ENCODE results near the gene MBP. TPM values are rescaled to one million over a fixed set of nuclear protein-coding genes. Genes with fewer than 3 reads are reported as not detected.
A peak's percentile ranks its signal among the peaks of the same experiment; 100 is the strongest.

The MBP gene
- total RNA-seq, 1 experiment from 2014 or later, result 0.24 TPM

DNA sequence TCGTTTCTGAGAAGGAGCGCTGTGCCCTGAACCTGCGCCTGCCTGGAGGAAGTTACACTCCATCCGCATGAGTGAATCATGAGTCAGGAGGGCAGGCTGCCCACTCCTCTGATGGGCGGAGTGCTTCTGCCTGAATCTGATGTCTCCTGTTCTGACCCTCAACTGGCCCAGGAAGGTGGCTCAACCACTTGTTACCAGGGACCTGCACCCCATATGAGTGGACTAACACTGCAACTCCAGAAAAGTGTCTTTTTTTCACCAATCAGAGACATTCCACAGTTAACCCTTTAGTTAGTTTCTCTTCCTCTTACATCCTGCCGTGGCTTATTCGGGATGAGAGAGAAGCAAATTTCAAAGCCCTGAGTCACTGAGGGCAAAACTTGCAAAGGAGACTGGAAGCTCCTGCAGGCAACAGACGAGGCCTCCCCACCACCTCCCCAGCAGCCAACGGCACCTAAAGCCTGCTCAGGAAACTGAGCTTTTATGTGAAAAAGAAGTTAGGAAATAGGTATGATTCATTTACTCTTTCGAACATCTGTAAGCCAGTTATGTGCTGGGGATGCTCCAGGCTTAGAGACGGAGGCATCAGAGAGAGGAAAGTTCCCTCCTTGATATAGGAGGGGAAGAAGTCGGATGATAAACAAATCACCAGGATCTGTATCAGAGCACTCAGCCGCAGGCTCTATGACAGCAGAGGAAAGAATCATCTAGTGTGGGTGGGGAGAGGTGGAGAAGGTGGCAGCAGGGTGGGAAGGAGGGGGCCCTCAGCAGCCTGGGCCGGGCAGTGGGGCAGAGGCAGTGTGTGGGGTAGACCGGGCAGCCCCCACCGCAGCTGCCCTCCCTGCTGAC is 30.9 kb downstream of the MBP start:
- DNase-seq (ENCODE audit: low read depth), result peak; percentile 100

- DNase-seq (ENCODE audit: low read depth), result no peak
Measured at GRCh38 chr18:77100751-77101355, 31.7 kb downstream of the MBP start.

DNA sequence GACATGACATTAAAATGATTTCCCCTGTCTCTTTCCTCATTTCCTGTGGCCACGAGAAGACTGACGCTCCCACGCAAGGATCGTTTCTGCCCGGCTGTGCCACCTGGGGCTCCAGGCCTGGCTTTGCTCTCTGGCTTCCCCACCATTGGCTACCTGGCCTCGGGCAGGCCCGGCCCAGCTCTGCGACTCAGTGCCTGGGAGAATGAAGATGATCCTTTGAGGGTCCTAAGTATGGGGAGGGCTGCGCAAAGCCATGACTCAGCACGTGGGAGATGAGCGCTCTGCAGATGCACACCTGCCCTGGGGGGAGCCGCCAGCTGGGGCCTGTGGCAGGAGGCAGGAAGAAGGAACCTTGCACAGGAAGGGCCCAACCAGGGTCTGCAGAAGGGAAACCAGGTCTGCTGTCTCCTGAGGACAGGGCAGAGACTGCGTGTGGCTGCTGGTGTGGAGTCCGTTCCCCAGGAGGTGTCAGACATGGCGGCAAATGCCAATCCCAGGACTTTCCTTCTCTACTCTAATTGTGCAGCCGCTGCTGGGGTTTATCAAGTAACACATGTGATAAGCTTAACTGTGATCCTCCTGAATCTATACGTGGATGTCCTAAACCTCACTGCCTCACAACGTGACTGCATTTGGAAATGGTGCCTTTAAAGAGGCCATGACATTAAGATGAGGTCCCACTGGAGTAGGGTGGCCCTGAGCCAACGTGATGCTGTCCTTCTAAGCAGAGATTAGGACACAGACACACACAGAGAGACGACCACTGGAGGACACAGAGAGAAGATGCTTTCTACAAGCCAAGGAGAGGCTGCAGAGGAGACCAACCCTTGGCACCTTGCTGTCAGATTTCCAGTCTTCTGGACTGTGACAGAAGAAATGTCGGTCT is 32.9 kb downstream of the MBP start:
- DNase-seq (ENCODE audit: low read depth), result no peak

GRCh38 chr18:77098538-77099174 is 33.9 kb downstream of the MBP start:
- DNase-seq (ENCODE audit: low read depth), result no peak

DNA sequence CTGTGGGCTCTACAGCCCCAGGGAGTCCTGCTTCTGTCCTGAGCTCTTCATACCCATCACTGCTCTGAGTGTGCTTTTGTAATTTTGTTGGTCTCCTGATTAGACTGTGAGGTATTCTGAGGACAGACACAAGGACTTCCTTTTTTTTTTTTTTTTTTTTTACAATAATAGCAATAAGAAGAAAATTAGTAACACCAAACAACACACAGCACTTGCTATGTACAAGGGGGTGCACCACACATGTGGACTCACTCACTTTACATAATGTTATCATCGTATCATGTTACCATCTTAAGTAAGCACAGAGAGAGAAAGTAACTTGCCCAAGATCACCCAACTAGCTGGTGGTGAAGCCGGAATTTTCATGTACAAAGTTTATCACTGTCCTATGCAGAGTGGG is 34.6 kb downstream of the MBP start:
- no peak for DNase-seq (ENCODE audit: low read depth)

GRCh38 chr18:77096936-77097886 is 35.4 kb downstream of the MBP start:
- DNase-seq (ENCODE audit: low read depth), result no peak

DNA sequence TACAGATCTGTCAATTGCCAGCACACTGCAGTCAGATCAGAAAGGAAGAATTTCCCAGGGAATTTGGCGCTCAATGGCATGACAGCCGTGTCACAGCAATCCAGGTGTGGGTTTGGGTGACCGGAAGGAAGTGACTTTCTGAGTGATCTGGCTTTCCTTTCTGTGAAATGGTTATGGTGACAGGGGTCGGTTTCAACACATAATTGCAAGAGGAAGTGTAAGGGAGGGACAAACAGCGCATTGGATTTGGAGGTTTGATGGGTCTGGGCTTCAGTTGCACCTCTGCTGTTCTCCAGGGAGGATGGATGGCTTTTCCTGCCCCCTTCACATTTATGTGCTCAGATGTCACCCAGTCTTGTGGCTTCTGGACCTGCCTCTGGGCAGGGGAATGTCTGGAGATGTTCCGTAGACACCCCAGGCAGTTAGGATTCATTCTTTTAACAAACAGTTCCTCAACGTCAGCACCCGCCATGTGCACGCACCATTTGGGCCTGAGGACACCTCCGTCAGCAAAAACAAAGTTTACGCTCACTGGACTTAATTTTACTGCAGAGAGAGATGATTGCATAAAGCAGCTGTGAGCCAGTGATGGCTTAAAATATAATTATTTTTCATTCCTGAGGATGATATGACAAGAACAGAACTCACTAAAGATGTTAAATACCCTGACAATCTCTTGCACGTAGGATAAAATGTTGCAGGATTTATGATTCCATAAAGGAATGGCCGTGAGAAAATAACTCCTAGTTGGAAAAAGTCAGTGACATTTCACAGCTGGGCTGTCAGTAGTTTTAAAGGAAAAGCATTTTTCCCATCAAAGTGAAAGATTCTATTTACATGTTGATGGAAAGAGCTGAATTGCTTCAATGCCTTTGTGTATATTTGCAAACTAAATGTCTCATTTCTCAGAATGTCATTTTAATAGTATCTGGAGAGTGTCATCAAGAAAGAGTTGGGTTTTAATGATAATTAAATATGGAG is 36.9 kb downstream of the MBP start:
- no peak for DNase-seq (ENCODE audit: low read depth)

DNA sequence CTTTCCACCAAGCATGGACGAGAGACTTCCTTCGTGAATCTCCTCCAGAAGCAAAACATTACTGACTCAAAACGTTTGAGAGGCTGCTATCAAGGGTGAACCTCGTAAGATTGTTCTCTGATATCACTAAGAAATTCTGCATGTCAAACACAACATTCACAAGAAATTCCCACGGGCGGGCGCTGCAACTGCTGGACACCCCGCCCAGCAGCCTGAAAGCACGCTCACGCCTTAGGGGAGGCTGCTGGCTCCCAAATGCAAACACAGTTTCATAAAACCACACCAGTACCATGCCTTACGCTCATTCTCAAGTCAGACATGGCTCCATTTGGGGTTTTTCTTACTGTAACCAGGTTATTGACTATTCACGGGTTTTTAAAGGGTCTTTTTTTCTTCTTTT is 39.0 kb downstream of the MBP start:
- DNase-seq (ENCODE audit: low read depth), result no peak

- DNase-seq (ENCODE audit: low read depth), result no peak
Measured at GRCh38 chr18:77093067-77093430, 39.5 kb downstream of the MBP start.

- no peak for DNase-seq (ENCODE audit: low read depth)
Measured at GRCh38 chr18:77092104-77093066, 40.2 kb downstream of the MBP start.

DNA sequence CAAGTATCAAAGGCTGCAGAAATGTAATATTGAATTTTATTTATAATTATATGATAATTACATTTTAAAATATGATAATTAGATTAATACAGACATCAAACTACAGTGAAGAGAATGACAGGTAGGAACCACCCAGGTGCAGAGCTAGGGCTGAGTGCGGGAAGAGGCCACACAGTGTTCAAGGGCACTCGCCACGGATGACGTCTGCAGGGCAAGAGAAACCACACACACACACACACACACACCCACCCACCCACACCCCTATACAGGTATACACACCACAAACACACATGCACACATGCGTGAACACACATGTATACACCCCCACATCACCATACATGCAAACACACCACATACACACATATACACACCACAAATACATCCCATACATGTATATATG is 41.2 kb downstream of the MBP start:
- no peak for DNase-seq (ENCODE audit: low read depth)

- no peak for DNase-seq (ENCODE audit: low read depth)
Measured at GRCh38 chr18:77090546-77091174, 41.9 kb downstream of the MBP start.

DNA sequence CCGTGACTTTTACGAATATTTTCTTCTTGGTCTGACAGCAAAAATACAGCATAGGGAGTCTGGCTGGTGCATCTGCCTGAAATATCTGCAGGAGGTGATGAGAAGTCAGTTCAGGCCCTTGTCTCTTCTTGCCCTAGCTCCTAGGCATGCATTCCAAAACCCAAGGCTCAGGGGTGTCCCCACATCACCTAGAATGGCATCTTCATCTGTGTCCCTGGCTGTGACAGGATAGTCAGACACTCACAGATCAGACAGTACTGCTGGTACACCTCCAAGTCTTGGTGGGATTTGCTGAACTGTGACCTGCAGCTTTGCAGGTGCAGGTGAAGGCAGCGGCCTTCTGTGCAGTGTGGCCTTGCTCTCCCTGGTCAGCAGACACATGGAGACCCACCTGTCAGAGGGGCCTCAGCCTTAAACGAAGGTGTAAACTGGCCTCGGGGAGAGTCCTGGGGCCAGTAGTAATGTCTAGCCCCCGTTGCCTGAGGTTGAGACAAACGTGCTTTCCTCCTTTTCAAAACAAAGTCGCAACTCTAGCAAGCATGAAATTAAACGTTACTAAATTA is 42.8 kb downstream of the MBP start:
- DNase-seq (ENCODE audit: low read depth), result no peak

GRCh38 chr18:77088963-77089722 is 43.4 kb downstream of the MBP start:
- DNase-seq (ENCODE audit: low read depth), result no peak

DNA sequence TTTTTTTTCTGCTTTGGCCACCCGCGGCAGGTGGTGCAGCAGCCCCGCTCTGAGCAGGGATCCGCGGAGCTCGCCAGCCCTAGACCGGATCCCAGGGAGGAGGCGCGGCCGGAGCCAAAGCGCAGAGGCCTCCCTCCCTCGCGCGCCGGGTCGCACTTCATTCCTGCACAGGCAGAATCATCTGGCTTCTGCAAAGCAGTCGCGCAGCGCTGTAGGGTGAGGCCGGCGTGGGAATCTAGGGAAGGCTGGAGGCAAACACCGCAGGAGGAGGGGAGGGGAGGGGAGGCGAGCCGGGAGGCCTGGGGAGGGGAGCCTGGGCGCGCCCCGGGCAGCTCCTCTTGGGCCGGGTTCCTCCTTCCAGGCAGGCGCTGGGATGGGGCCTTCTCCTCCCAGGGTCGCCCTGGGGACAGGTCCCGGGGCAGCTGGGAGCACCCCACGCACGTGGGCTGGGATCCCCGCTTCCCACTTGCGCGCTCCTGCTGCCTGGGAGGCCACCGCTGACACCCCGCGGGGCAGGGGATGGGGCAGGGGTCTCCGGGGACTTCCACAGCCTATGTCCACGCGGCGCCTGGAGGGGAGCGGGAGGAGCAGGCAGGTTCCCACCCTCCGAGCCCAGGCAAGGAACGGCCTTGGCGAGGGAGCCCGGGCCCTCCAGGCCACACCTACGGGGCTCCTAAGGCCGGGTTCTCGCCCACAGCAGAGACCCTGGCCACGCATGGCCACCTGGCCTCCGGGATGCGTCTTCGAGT is 45.0 kb downstream of the MBP start:
- no peak for DNase-seq (ENCODE audit: low read depth)

All from HT1080 (cell line).